Activated CD8-positive, alpha-beta T cell treated with anti-CD3 and anti-CD28 coated beads for 36 hours (primary cell): Measurements from ENCODE around the gene GPR35. TPM values are rescaled to one million over a fixed set of nuclear protein-coding genes. Genes with fewer than 3 reads are reported as not detected.

ENCODE experiments used
- ATAC-seq: fragments of 200-7000 bp; cut with Tn5 transposase; one replicate; pipeline ENCODE4 v1.10.0; 2021; ENCODE audit warnings: mild to moderate bottlenecking, moderate library complexity
- CTCF ChIA-PET: fragments of 350-600 bp; sonication (Branson Sonifier 250); formaldehyde crosslinking; loops from one replicate; lab custom pipeline; 2021; ENCODE audit warnings: antibody characterized with exemption; lab: Charles Lee
- POLR2A ChIA-PET: fragments of 350-600 bp; sonication (Branson Sonifier 250); formaldehyde crosslinking; loops from one replicate; lab custom pipeline; 2021; ENCODE audit warnings: antibody characterized with exemption; lab: Charles Lee
- DNase-seq: peaks from one replicate; pipeline ENCODE4 v3.0.0-alpha.2; 2020
- H3K27ac Mint-ChIP-seq: one replicate; pipeline ENCODE4 v1.8.0; 2021; ENCODE audit warnings: mild to moderate bottlenecking, mixed read lengths
- H3K27me3 Mint-ChIP-seq: one replicate; pipeline ENCODE4 v1.8.0; 2021; ENCODE audit warnings: mixed read lengths
- H3K36me3 Mint-ChIP-seq: one replicate; pipeline ENCODE4 v1.8.0; 2021; ENCODE audit warnings: low read depth, mixed read lengths
- H3K4me1 Mint-ChIP-seq: one replicate; pipeline ENCODE4 v1.8.0; 2021; ENCODE audit warnings: low read depth, mixed read lengths
- H3K4me3 Mint-ChIP-seq: one replicate; pipeline ENCODE4 v1.8.0; 2021; ENCODE audit warnings: mild to moderate bottlenecking, moderate library complexity, mixed read lengths
- H3K9me3 Mint-ChIP-seq: one replicate; pipeline ENCODE4 v1.8.0; 2021; ENCODE audit warnings: mixed read lengths
- CTCF ChIP-seq: fragments of 200-600 bp; IDR thresholded peaks from one replicate; pipeline ENCODE4 v1.8.0; 2022; ENCODE audit warnings: antibody characterized with exemption, mild to moderate bottlenecking
- intact Hi-C: fragments of 100-400 bp; cut with micrococcal nuclease; formaldehyde crosslinking; loops from one replicate; pipeline ENCODE4 v1.10.0; 2022
- total RNA-seq, 2 experiments: library from RNA; stranded (reverse); gene quantifications; one replicate each; pipeline ENCODE4 v1.2.3, GENCODE V29; 2021

Gene GPR35
- total RNA-seq, 2 experiments from 2014 or later = 14.4 to 14.6 TPM

DNA sequence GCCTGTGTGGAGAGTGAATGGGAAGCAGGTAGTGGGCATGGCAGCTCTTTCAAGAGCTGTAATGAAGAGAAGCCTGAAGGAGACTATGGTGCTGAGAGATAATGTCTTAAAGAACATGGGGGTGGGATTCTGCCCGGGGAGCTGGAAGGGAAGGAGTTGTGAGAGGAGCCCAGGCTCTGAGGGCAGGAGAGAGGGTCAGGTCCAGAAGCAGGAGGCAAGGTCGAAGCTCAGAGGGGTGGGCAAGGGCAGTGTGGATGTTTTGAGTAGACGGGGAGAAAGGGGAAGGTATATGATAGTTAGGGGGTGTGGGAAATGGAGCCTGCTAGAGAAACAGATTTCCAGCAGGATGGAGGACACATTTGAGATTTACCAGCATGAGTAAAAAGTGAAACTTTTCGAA lies 36.6 kb upstream of the GPR35 start:
- Mint-ChIP-seq H3K27ac (peak overlapping the region; percentile 39), H3K4me3 (peak overlapping the region; percentile 95), H3K36me3 (peaks cover 6% of the 10 kb centered on the region), H3K4me1 (peaks cover 29% of the 10 kb centered on the region), H3K27me3 (no peaks in the 10 kb centered on the region), H3K9me3 (no peaks in the 10 kb centered on the region)
- ChIA-PET CTCF (interaction anchor here (1.2 to 5.2 kb wide), 5 partner anchors 8 to 74 kb away, joined by 3 to 48 read pairs (median 3); no protein-coding TSS in a partner anchor), POLR2A (interaction anchor here (4.1 to 8.2 kb wide), 2 partner anchors 25 to 33 kb away, joined by 23 to 118 read pairs; partner anchors contain the start of genes ANKMY1, DUSP28 and RNPEPL1)
- intact Hi-C loops = no loop called here
- DNase-seq (no peak), ATAC-seq (no peak)
- TF ChIP-seq CTCF = no peak

DNA sequence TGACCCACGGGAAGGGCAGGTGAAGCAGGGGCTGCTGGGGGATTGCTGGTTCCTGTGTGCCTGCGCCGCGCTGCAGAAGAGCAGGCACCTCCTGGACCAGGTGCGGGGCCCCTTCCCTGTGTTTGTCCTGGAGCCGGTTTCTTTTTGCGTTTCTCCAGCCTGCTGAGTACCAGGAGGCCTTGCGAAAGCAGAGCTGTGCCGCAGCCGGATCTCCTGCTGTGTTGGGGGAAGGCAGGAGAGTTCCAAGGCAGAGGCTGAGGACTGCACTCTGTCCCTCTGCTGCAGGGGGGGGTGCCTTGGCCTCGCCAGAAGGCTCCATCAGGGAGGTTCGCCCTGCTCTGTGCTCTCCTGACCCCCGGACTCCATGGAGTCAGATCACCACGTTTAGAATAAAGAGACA lies 35.9 kb upstream of the GPR35 start:
- ATAC-seq = no peak
- ChIA-PET POLR2A (interaction anchor here (4.1 to 8.2 kb wide), 2 partner anchors 26 to 33 kb away, joined by 23 to 118 read pairs; partner anchors contain the start of genes ANKMY1, DUSP28 and RNPEPL1), CTCF (interaction anchor here (1.2 to 5.2 kb wide), 4 partner anchors 9 to 75 kb away, joined by 3 to 48 read pairs (median 3); no protein-coding TSS in a partner anchor)
- Mint-ChIP-seq H3K4me3 (no peak overlapping the region), H3K27me3 (no peaks in the 10 kb centered on the region), H3K9me3 (no peaks in the 10 kb centered on the region), H3K36me3 (peaks cover 4% of the 10 kb centered on the region), H3K27ac (no peak overlapping the region), H3K4me1 (peaks cover 26% of the 10 kb centered on the region)
- no peak for DNase-seq
- intact Hi-C loops = no loop called here
- no peak for TF ChIP-seq CTCF

DNA sequence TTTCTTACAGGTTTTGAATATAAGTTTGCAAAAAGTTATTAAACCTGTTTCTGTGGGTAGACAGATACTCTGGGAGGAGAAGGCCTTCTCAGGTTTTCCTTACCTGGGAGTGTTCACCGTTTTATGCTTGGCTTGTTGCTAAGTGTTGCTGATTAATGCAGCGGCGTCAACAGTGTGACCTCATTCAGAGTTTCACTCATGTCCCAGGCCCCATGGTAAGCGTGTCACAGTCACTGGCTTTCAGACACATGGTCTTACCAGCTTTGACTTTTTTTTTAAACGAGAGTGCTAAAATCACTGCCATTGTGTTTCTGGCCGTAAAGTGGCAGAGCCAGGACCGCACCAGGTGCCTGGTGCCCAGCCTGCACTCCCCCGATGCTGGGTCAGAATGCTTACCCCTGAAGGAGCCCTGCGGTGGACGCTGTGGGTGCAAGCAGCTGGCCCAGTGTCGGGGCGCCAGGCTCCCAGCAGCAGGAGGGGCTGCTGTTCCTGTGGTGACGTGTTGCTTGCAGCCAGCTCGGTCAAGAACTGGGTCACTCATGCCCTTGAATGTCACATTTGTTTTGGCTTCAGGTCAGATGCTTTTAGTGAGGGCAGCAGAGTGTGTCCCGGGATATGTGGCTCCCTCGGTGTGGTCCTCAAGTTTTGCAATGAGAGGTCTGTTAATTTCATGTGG lies 35.3 kb upstream of the GPR35 start:
- intact Hi-C loops = no loop called here
- H3K4me3 Mint-ChIP-seq = no peak overlapping the region
- no peak for TF ChIP-seq CTCF

DNA sequence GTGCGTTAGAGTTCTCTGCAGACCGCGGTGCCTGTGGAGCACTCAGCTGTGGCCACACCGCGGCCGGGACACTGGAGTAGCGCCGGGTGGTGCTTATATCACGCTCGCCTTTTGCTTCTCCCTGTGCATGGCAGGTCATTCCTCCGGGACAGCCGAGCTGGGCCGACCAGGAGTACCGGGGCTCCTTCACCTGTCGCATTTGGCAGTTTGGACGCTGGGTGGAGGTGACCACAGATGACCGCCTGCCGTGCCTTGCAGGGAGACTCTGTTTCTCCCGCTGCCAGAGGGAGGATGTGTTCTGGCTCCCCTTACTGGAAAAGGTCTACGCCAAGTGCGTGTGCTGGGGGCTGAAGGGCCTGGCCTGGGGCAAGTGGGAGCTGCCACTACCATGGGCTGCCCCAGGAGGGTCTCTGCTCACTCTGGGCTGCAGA lies 34.6 kb upstream of the GPR35 start:
- Mint-ChIP-seq H3K27ac (no peak overlapping the region), H3K9me3 (no peaks in the 10 kb centered on the region), H3K4me1 (peaks cover 18% of the 10 kb centered on the region), H3K27me3 (no peaks in the 10 kb centered on the region), H3K36me3 (peaks cover 1% of the 10 kb centered on the region), H3K4me3 (no peak overlapping the region)
- TF ChIP-seq CTCF = no peak
- ATAC-seq (no peak), DNase-seq (no peak)
- intact Hi-C loops = no loop called here
- ChIA-PET CTCF (interaction anchor here (1.0 kb wide), 1 partner anchor 22 kb away, joined by 3 read pairs; no protein-coding TSS in a partner anchor), POLR2A (no interaction called here)

More for the DNA sequence above, 35.3 kb upstream of the GPR35 start:
- no peaks in the 10 kb centered on the region for H3K9me3 Mint-ChIP-seq
- peaks cover 1% of the 10 kb centered on the region for H3K36me3 Mint-ChIP-seq
- no peak for DNase-seq
- peaks cover 20% of the 10 kb centered on the region for H3K4me1 Mint-ChIP-seq
- ChIA-PET POLR2A (interaction anchor here (8.2 kb wide), 1 partner anchor 26 kb away, joined by 118 read pairs; the partner anchor contains the start of genes ANKMY1, DUSP28 and RNPEPL1), CTCF (interaction anchor here (1.0 to 1.2 kb wide), 2 partner anchors 23 to 40 kb away, joined by 3 read pairs; no protein-coding TSS in a partner anchor)
- no peaks in the 10 kb centered on the region for H3K27me3 Mint-ChIP-seq
- no peak for ATAC-seq
- no peak overlapping the region for H3K27ac Mint-ChIP-seq

DNA sequence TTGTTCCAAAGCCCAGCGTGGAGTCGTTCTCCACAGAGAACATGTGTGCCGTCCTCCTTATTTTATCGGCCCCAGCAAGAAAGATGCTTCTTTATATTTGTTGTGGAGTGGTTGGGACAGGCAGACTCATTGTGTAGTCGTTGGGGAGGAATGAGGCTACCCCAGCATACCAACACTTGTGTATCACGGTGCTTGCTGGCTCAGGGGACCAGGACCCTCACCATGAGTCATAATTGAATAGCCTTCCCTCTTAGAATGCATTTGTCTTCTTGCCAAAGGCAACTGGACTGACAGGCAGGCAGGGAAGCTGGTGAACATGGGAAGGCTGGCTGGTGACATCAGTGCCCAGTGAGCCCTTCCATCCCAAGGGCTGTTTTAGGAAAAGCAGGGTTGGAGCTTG lies 34.1 kb upstream of the GPR35 start:
- intact Hi-C loops = no loop called here
- peaks cover 1% of the 10 kb centered on the region for H3K36me3 Mint-ChIP-seq
- CTCF ChIA-PET = interaction anchor here (1.0 kb wide), 1 partner anchor 22 kb away, joined by 3 read pairs; no protein-coding TSS in a partner anchor

More for the DNA sequence above, 34.1 kb upstream of the GPR35 start:
- H3K9me3 Mint-ChIP-seq = no peaks in the 10 kb centered on the region
- ATAC-seq (no peak), DNase-seq (no peak)
- H3K4me1 Mint-ChIP-seq = peaks cover 18% of the 10 kb centered on the region
- POLR2A ChIA-PET = interaction anchor here (0.6 kb wide), 1 partner anchor 141 kb away, joined by 3 read pairs; no protein-coding TSS in a partner anchor
- no peak for TF ChIP-seq CTCF
- H3K27ac Mint-ChIP-seq = no peak overlapping the region
- H3K27me3 Mint-ChIP-seq = no peaks in the 10 kb centered on the region
- H3K4me3 Mint-ChIP-seq = no peak overlapping the region
